WTC11 (cell line): ENCODE data around the gene BMPR1B.

Source experiments
- TEAD4 ChIP-seq: sonication (generic); formaldehyde crosslinking; IDR thresholded peaks from 2 replicates; pipeline ENCODE4 v1.8.0; 2022; ENCODE audit warnings: mild to moderate bottlenecking, missing genetic modification reagents
- TF ChIP-seq, protein P1 (sequence below): fragments of 200-600 bp; IDR thresholded peaks from 2 replicates; pipeline ENCODE4 v1.8.0; 2022; ENCODE audit warnings: antibody characterized with exemption
- TF ChIP-seq, protein P2 (sequence below): fragments of 250-450 bp; sonication (Bioruptor Pico); IDR thresholded peaks from 2 replicates; pipeline ENCODE4 v1.8.0; 2021; ENCODE audit warnings: mild to moderate bottlenecking
- TF ChIP-seq, protein P3 (sequence below): sonication (generic); formaldehyde crosslinking; IDR thresholded peaks from 2 replicates; pipeline ENCODE4 v1.8.1; 2023; ENCODE audit warnings: mild to moderate bottlenecking, missing genetic modification reagents

DNA sequence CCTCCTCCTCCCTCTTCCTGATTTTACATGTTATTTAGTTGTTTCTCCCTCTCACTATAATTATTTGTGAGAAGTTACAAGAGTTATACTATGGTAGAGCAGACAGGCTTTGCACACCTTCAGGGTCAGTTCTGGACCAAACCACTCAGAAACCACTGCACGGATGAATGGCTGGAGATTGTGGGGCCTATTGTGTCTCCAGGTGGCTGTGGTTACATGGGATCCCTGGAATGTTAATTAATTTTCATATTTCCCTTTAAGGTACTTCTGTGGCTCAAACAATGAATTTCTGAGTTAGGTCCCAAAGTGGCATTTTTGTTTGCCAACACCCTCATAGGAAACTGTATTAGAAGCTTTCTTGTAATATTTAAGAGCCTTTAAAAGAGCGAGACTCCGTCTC, 151.9 kb downstream of the BMPR1B start:
- TF ChIP-seq, protein P1, sequence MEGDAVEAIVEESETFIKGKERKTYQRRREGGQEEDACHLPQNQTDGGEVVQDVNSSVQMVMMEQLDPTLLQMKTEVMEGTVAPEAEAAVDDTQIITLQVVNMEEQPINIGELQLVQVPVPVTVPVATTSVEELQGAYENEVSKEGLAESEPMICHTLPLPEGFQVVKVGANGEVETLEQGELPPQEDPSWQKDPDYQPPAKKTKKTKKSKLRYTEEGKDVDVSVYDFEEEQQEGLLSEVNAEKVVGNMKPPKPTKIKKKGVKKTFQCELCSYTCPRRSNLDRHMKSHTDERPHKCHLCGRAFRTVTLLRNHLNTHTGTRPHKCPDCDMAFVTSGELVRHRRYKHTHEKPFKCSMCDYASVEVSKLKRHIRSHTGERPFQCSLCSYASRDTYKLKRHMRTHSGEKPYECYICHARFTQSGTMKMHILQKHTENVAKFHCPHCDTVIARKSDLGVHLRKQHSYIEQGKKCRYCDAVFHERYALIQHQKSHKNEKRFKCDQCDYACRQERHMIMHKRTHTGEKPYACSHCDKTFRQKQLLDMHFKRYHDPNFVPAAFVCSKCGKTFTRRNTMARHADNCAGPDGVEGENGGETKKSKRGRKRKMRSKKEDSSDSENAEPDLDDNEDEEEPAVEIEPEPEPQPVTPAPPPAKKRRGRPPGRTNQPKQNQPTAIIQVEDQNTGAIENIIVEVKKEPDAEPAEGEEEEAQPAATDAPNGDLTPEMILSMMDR: no peak
- no peak for TF ChIP-seq TEAD4
- TF ChIP-seq, protein P2, sequence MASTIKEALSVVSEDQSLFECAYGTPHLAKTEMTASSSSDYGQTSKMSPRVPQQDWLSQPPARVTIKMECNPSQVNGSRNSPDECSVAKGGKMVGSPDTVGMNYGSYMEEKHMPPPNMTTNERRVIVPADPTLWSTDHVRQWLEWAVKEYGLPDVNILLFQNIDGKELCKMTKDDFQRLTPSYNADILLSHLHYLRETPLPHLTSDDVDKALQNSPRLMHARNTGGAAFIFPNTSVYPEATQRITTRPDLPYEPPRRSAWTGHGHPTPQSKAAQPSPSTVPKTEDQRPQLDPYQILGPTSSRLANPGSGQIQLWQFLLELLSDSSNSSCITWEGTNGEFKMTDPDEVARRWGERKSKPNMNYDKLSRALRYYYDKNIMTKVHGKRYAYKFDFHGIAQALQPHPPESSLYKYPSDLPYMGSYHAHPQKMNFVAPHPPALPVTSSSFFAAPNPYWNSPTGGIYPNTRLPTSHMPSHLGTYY (CRISPR knock-in tag): no peak
- TF ChIP-seq, protein P3, sequence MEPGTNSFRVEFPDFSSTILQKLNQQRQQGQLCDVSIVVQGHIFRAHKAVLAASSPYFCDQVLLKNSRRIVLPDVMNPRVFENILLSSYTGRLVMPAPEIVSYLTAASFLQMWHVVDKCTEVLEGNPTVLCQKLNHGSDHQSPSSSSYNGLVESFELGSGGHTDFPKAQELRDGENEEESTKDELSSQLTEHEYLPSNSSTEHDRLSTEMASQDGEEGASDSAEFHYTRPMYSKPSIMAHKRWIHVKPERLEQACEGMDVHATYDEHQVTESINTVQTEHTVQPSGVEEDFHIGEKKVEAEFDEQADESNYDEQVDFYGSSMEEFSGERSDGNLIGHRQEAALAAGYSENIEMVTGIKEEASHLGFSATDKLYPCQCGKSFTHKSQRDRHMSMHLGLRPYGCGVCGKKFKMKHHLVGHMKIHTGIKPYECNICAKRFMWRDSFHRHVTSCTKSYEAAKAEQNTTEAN: no peak
